ENCODE measurements around the gene PARVG. TPM values are rescaled to one million over a fixed set of nuclear protein-coding genes. Genes with fewer than 3 reads are reported as not detected.

Gene PARVG
- total and polyA plus RNA-seq, 2 donors (not counting 3 experiments of a cell fraction or from before 2014, with no cell fraction given): 0.82 TPM; not detected in 1

- Histone ChIP-seq H3K27ac (ENCODE audit: insufficient read depth, low read depth, low read length) (no peak overlapping the region), H3K4me1 (ENCODE audit: control insufficient read depth, extremely low read depth, insufficient read depth, low read length) (no peaks in the 10 kb centered on the region), H3K27me3 (ENCODE audit: control insufficient read depth in 2 of 2, insufficient read depth in 2 of 2, low read length in 2 of 2) (no peaks in the 10 kb centered on the region), H4K20me1 (replicated peaks; ENCODE audit: control insufficient read depth, extremely low read depth, insufficient read depth, low read length) (no peaks in the 10 kb centered on the region), H3K4me2 (ENCODE audit: insufficient read depth, low read length) (no peak overlapping the region), H3K9me3 (replicated peaks; ENCODE audit: control insufficient read depth, insufficient read depth, low read length) (no peaks in the 10 kb centered on the region), H3K9ac (replicated peaks; ENCODE audit: extremely low read depth, insufficient read depth, low read length) (no peak overlapping the region), H3K9me1 (replicated peaks; ENCODE audit: control insufficient read depth, extremely low read depth, insufficient read depth, low read length) (no peaks in the 10 kb centered on the region), H3K4me3 (replicated peaks in 1 of 3; ENCODE audit: insufficient read depth in 1 of 3, low read depth in 1 of 3, low read length in 3 of 3) (no peak overlapping the region), H2AFZ (ENCODE audit: low read depth, low read length) (no peak overlapping the region), H3K79me2 (ENCODE audit: control insufficient read depth, insufficient read depth, low read length) (no peaks in the 10 kb centered on the region), H3K36me3 (ENCODE audit: control insufficient read depth in 2 of 2, extremely low read depth in 1 of 2, insufficient read depth in 2 of 2, low read length in 2 of 2) (peaks cover 2 to 10% of the 10 kb centered on the region in 2 experiments)
- FAIRE-seq: no peak
- intact Hi-C loops (cut with micrococcal nuclease) (no loop called here), dilution Hi-C loops (cut with MboI; ENCODE audit: extremely low pct_ligation_motif_present, low sequenced_read_pairs) (no loop called here)
- CTCF ChIA-PET: interaction anchor here (1.5 kb wide), 1 partner anchor 456 kb away, joined by 3 read pairs; no protein-coding TSS in a partner anchor
- no peak for TF ChIP-seq EZH2 (IDR thresholded peaks at IDR 0.05; ENCODE audit: borderline replicate concordance, low read depth, low read length, severe bottlenecking)
- no peak for TF ChIP-seq FOS (IDR thresholded peaks at IDR 0.05; ENCODE audit: borderline replicate concordance, insufficient read depth, low read length)
- TF ChIP-seq, protein P1, sequence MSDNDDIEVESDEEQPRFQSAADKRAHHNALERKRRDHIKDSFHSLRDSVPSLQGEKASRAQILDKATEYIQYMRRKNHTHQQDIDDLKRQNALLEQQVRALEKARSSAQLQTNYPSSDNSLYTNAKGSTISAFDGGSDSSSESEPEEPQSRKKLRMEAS (IDR thresholded peaks at IDR 0.05; ENCODE audit: insufficient read depth, insufficient read length): no peak
- no peak for TF ChIP-seq JUN (IDR thresholded peaks at IDR 0.05; ENCODE audit: borderline replicate concordance, insufficient read depth, insufficient read length, low read depth)
- no peak for TF ChIP-seq POLR2AphosphoS5 (IDR thresholded peaks at IDR 0.05; ENCODE audit: insufficient read depth, low read depth, low read length)
- no peak for TF ChIP-seq MYC (IDR thresholded peaks at IDR 0.05; ENCODE audit: low read depth, low read length)
- TF ChIP-seq POLR2A (IDR thresholded peaks at IDR 0.05; ENCODE audit: low read depth, low read length): no peak
- TF ChIP-seq GATA2 (IDR thresholded peaks at IDR 0.05; ENCODE audit: insufficient read depth, insufficient read length, low read depth, low read length): no peak
- TF ChIP-seq, protein P2, sequence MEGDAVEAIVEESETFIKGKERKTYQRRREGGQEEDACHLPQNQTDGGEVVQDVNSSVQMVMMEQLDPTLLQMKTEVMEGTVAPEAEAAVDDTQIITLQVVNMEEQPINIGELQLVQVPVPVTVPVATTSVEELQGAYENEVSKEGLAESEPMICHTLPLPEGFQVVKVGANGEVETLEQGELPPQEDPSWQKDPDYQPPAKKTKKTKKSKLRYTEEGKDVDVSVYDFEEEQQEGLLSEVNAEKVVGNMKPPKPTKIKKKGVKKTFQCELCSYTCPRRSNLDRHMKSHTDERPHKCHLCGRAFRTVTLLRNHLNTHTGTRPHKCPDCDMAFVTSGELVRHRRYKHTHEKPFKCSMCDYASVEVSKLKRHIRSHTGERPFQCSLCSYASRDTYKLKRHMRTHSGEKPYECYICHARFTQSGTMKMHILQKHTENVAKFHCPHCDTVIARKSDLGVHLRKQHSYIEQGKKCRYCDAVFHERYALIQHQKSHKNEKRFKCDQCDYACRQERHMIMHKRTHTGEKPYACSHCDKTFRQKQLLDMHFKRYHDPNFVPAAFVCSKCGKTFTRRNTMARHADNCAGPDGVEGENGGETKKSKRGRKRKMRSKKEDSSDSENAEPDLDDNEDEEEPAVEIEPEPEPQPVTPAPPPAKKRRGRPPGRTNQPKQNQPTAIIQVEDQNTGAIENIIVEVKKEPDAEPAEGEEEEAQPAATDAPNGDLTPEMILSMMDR (IDR thresholded peaks at IDR 0.05; ENCODE audit: extremely low read depth in 1 of 2, insufficient read depth in 1 of 2, low read depth in 1 of 2, low read length in 2 of 2): no peak
- POLR2A ChIA-PET: no interaction called here
- no peak for DNase-seq (ENCODE audit: low read depth, low spot score)
- BruUV-seq (replicated peaks): no TSS peak
Observed at GRCh38 chr22:44171561-44171960, 9.2 kb upstream of the PARVG start.

All from endothelial cell of umbilical vein (primary cell).